Measurements from ENCODE around the gene CCNB1.

DNA sequence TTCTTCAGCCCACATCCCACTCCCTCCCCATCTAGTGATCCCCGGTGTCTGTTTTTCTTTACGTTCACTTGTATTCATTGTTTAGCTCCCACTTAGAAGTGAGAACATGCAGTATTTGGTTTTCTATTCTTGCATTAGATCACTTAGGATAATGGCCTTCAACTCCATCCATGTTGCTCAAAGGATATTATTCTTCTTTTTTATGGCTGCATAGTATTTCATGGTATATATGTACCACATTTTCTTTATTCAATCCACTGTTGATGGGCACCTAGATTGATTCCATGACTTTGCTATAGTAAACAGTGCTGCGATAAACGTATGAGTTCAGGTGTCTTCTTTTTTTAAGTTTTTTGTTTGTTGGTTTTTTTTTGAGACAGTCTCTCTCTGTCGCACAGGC is 29.1 kb upstream of the CCNB1 start:
- TF ChIP-seq CEBPB (IDR thresholded peaks at IDR 0.05; ENCODE audit: low read depth): no peak
- TF ChIP-seq RAD21 (IDR thresholded peaks at IDR 0.05; ENCODE audit: low read depth): no peak
- TF ChIP-seq MAX (IDR thresholded peaks at IDR 0.05): no peak

All from HCT116 (cell line).